Mucosa of descending colon (tissue), 3 donors: ENCODE results near the gene TRIM2. TPM values are rescaled to one million over a fixed set of nuclear protein-coding genes. Genes with fewer than 3 reads are reported as not detected.
A peak's percentile ranks its signal among the peaks of the same experiment; 100 is the strongest.

Experiments used
- ATAC-seq: fragments of 200-7000 bp; cut with Tn5 transposase; one replicate; pipeline ENCODE4 v1.9.1; 2020; ENCODE audit warnings: mild to moderate bottlenecking, moderate library complexity
- DNase-seq, 3 donors: peaks; one replicate each; pipeline ENCODE4 v3.0.0-alpha.2; 2020
- H3K36me3 ChIP-seq: fragments of 200-600 bp; one replicate; pipeline ENCODE4 v1.8.0; 2021; ENCODE audit warnings: low read depth, mild to moderate bottlenecking
- H3K4me1 ChIP-seq: fragments of 200-600 bp; one replicate; pipeline ENCODE4 v1.8.0; 2021; ENCODE audit warnings: low read depth, mild to moderate bottlenecking
- H3K4me3 ChIP-seq: fragments of 200-600 bp; one replicate; pipeline ENCODE4 v1.8.0; 2021; ENCODE audit warnings: mild to moderate bottlenecking
- H3K9me3 ChIP-seq: fragments of 200-600 bp; one replicate; pipeline ENCODE4 v1.8.0; 2021; ENCODE audit warnings: mild to moderate bottlenecking
- intact Hi-C, 2 donors: fragments of 100-400 bp; cut with DNase I in 1 of 2; cut with micrococcal nuclease in 1 of 2; formaldehyde crosslinking; loops; one replicate each; pipeline versions ENCODE4 v1.11.0 to v1.11.1; 2022; cut with DNase I, micrococcal nuclease
- total RNA-seq, 3 donors: library from RNA; stranded (reverse); fragmentation: NEBNext Ultra II Directional in 2 of 3; extraction: Animal tissue kit (Norgen Biotek cat#: 25700) in 2 of 3; gene quantifications; one replicate each; pipeline versions ENCODE4 v1.2.1 to v1.2.4, GENCODE V29; 2021 to 2023
- TF ChIP-seq, protein P1 (sequence below): fragments of 200-600 bp; IDR thresholded peaks from one replicate; pipeline ENCODE4 v1.8.0; 2022; ENCODE audit warnings: antibody characterized with exemption, mild to moderate bottlenecking
- donor health status: DM: no; HTN: no; CAD: no; lungs with moderate emphysema.
- donor health status: DM: no; HTN: no; CAD: no.
- donor health status: DM: no; HTN: yes; CAD: no.

The TRIM2 gene
- total RNA-seq, 3 donors from 2014 or later, result 96.4 to 167 (median 154) TPM

DNA sequence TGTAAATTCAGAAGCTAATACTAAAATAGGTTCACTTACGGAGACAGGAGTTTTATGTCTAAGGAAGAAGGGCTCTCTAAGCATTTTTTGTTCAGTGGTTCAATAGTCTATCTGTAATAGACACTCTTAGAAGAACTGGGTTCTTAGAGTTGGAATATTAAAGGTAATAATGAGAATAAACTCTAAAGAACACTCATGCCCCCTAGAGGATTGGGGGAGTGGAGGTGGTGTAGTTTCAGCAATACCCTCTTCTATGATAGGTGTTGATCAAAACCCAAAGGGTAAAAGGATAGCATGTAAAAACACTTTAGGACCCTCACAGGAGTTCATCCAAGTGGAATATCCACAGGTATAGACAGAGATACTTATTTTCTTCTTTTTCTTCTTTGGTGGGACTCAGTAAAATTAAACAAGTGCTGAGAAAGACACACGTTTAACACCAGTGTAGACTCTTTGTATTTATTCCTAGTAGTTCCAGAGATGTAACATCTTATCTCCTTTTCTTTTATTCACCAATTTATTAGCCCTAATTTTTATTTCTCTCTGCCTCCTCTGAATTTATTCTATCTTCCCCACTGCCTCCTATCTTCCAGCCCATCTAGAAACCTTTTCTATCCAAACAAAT lies 114.6 kb downstream of the TRIM2 start:
- Histone ChIP-seq H3K4me3 (no peak overlapping the region), H3K36me3 (no peaks in the 10 kb centered on the region), H3K9me3 (no peaks in the 10 kb centered on the region), H3K4me1 (no peaks in the 10 kb centered on the region)
- DNase-seq (peak in 1 of 3 donors; percentile 52), ATAC-seq (peak; percentile 47)
- TF ChIP-seq, protein P1, sequence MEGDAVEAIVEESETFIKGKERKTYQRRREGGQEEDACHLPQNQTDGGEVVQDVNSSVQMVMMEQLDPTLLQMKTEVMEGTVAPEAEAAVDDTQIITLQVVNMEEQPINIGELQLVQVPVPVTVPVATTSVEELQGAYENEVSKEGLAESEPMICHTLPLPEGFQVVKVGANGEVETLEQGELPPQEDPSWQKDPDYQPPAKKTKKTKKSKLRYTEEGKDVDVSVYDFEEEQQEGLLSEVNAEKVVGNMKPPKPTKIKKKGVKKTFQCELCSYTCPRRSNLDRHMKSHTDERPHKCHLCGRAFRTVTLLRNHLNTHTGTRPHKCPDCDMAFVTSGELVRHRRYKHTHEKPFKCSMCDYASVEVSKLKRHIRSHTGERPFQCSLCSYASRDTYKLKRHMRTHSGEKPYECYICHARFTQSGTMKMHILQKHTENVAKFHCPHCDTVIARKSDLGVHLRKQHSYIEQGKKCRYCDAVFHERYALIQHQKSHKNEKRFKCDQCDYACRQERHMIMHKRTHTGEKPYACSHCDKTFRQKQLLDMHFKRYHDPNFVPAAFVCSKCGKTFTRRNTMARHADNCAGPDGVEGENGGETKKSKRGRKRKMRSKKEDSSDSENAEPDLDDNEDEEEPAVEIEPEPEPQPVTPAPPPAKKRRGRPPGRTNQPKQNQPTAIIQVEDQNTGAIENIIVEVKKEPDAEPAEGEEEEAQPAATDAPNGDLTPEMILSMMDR, result no peak
- intact Hi-C loops, result loop anchor here (5.0 to 10.0 kb wide), 2 partner anchors 104 to 167 kb away; no protein-coding TSS in a partner anchor

DNA sequence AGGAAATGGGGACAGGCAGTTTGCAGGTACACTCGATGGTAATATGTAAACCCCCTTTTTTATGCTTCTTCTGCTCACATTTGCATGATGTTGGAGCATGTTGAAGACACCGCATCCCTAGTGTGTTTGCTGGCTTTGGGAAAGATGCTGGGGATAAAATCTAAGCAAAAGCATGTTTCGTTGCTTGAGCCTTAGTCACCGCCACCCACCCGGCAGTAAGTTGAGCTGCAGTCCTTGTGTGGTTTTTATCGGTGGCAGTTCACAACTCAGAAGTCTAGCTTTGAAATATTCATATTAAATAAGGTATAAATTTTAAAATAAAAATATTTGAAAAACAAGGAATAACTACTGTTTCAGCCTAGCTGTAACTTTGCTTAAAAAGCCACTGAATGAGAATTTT lies 118.5 kb downstream of the TRIM2 start:
- TF ChIP-seq, protein P1, result no peak
- H3K4me1 ChIP-seq, result no peaks in the 10 kb centered on the region
- H3K9me3 ChIP-seq, result no peaks in the 10 kb centered on the region
- DNase-seq (no peak), ATAC-seq (no peak)
- no peak overlapping the region for H3K4me3 ChIP-seq
- intact Hi-C loops, result no loop called here
- no peaks in the 10 kb centered on the region for H3K36me3 ChIP-seq

DNA sequence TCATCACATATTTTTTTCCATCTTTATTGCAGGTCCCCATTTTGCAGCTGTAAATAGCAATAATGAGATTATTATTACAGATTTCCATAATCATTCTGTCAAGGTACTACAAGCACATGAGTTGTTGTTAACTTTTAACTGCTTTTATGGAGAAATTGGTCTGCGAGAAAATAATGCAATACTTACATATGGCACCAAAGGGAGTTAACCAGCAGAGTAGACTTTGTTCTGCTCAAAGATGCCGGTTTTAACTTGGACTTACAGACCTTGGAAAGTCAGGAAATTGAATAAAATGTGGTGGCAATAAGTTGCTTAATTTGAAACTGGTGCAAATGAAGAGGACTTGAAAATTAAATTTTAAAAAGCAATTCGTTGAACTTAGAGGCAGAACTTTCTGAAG lies 119.8 kb downstream of the TRIM2 start:
- no peak overlapping the region for H3K4me3 ChIP-seq
- DNase-seq, result no peak
- H3K9me3 ChIP-seq, result no peaks in the 10 kb centered on the region
- H3K36me3 ChIP-seq, result no peaks in the 10 kb centered on the region
- H3K4me1 ChIP-seq, result no peaks in the 10 kb centered on the region
- TF ChIP-seq, protein P1, result no peak
- ATAC-seq, result no peak
- intact Hi-C loops, result no loop called here

DNA sequence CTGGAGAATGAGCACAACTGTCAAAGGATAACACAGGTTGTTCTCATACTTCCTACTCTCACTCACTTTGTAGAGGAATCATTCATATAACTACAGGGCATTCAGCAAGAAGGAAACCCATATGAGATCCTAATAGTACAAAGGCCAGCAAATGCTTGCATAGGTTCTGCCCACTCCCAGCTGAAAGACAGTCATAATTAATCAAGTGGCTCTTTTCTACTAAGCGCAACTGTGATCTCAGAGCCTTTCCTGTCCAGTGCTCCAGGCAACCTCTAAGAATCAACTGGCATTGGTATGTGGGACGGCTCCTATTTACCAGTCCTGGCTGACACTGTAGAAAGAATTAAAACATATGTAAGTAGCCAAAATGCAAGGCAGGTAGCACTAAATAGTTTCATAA lies 121.3 kb downstream of the TRIM2 start:
- DNase-seq, result no peak
- no peaks in the 10 kb centered on the region for H3K36me3 ChIP-seq

DNA sequence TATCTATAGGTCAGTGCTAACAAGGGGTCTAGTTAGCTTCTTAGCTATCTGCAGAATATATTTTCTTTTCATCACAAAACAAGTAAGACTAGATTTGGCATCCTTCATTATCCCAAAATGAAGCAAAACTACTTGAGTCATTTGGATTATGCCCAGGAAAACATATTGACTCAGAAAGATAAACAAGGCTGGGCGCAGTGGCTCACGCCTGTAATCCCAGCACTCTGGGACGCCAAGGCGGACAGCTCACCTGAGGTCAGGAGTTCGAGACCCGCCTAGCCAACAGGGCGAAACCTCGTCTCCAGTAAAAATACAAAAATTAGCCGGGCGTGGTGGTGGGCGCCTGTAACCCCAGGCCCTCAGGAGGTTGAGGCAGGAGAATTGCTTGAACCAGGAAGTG lies 122.3 kb downstream of the TRIM2 start:
- H3K36me3 ChIP-seq, result no peaks in the 10 kb centered on the region
- TF ChIP-seq, protein P1, result no peak
- no peaks in the 10 kb centered on the region for H3K9me3 ChIP-seq
- DNase-seq (peak in 2 of 3 donors; percentile 14 to 49), ATAC-seq (peak; percentile 62)
- H3K4me1 ChIP-seq, result no peaks in the 10 kb centered on the region
- no peak overlapping the region for H3K4me3 ChIP-seq
- intact Hi-C loops, result no loop called here

More for the DNA sequence above, 121.3 kb downstream of the TRIM2 start:
- intact Hi-C loops, result no loop called here
- Histone ChIP-seq H3K9me3 (no peaks in the 10 kb centered on the region), H3K4me3 (no peak overlapping the region), H3K4me1 (no peaks in the 10 kb centered on the region)
- TF ChIP-seq, protein P1, result no peak
- no peak for ATAC-seq
